Esophagus muscularis mucosa (tissue), 3 donors: Measurements from ENCODE around the gene P4HB.

ENCODE experiments used
- CTCF ChIP-seq, 3 experiments: fragments of 200-600 bp in 2 of 3; fragments of 450-650 bp in 1 of 3; sonication (generic) in 2 of 3; IDR thresholded peaks; one replicate each; pipeline ENCODE4 v1.5.1; 2017 to 2019; ENCODE audit warnings: antibody characterized with exemption in 3 of 3, mild to moderate bottlenecking in 2 of 3, moderate library complexity in 1 of 3
- POLR2A ChIP-seq: fragments of 450-650 bp; IDR thresholded peaks from one replicate; pipeline ENCODE4 v1.6.1; 2017; ENCODE audit warnings: antibody characterized with exemption, moderate library complexity, mild to moderate bottlenecking, low read depth
- POLR2AphosphoS5 ChIP-seq, 2 donors: sonication (generic); formaldehyde crosslinking; IDR thresholded peaks; one replicate each; pipeline ENCODE4 v1.6.1; 2017; ENCODE audit warnings: antibody characterized with exemption in 2 of 2

- TF ChIP-seq CTCF (IDR thresholded peaks at IDR 0.05) (no peak), POLR2AphosphoS5 (IDR thresholded peaks at IDR 0.05) (no peak), POLR2A (no peak)
Measured at GRCh38 chr17:81838753-81839255, 21.5 kb downstream of the P4HB start.
